Loucy (cell line): Measurements from ENCODE around the gene CZIB.

ENCODE experiments used
- H2AFZ ChIP-seq: fragments of 200-600 bp; sonication (generic); 2 replicates; pipeline ENCODE4 v1.6.0; 2016; ENCODE audit warnings: antibody characterized with exemption, mild to moderate bottlenecking, low read length, moderate library complexity
- H3F3A ChIP-seq: fragments of 200-600 bp; 2 replicates; pipeline ENCODE4 v1.6.0; 2016; ENCODE audit warnings: antibody characterized with exemption, low read depth, mild to moderate bottlenecking
- H3K27me3 ChIP-seq: fragments of 200-600 bp; sonication (generic); 2 replicates; pipeline ENCODE4 v1.6.1; 2014; ENCODE audit warnings: low read length, mild to moderate bottlenecking; ENCODE audit not compliant: insufficient read depth, poor library complexity, severe bottlenecking
- H3K36me3 ChIP-seq: fragments of 200-600 bp; sonication (generic); 2 replicates; pipeline ENCODE4 v1.6.1; 2016; ENCODE audit warnings: low read length; ENCODE audit not compliant: insufficient read depth
- H3K4me1 ChIP-seq: fragments of 200-600 bp; sonication (generic); 2 replicates; pipeline ENCODE4 v1.5.1; 2014; ENCODE audit warnings: low read length, mild to moderate bottlenecking; ENCODE audit not compliant: insufficient read depth, poor library complexity, severe bottlenecking
- H3K4me2 ChIP-seq: fragments of 200-600 bp; sonication (generic); 2 replicates; pipeline ENCODE4 v1.6.0; 2014; ENCODE audit warnings: antibody characterized with exemption, low read length, low read depth, mild to moderate bottlenecking; ENCODE audit not compliant: poor library complexity, severe bottlenecking
- H3K4me3 ChIP-seq: fragments of 200-600 bp; sonication (generic); 2 replicates; pipeline ENCODE4 v1.5.1; 2014; ENCODE audit warnings: low read length, mild to moderate bottlenecking, mixed read lengths; ENCODE audit not compliant: poor library complexity, severe bottlenecking
- H3K79me2 ChIP-seq: fragments of 200-600 bp; sonication (generic); 2 replicates; pipeline ENCODE4 v1.6.1; 2014; ENCODE audit warnings: low read length; ENCODE audit not compliant: insufficient read depth
- H3K9ac ChIP-seq: fragments of 200-600 bp; sonication (generic); 2 replicates; pipeline ENCODE4 v1.6.0; 2014; ENCODE audit warnings: mild to moderate bottlenecking, low read depth, low read length, moderate library complexity; ENCODE audit not compliant: poor library complexity, severe bottlenecking
- H3K9me2 ChIP-seq: fragments of 200-600 bp; sonication (generic); replicated peaks from 2 replicates; pipeline ENCODE4 v1.6.1; 2016; ENCODE audit warnings: low read depth, low read length, mixed read lengths
- H3K9me3 ChIP-seq: fragments of 200-600 bp; sonication (generic); 2 replicates; pipeline ENCODE4 v1.6.1; 2014; ENCODE audit warnings: mild to moderate bottlenecking, antibody characterized with exemption, low read length, low read depth; ENCODE audit not compliant: insufficient read depth
- H4K20me1 ChIP-seq: fragments of 200-600 bp; sonication (generic); 2 replicates; pipeline ENCODE4 v1.6.0; 2014; ENCODE audit warnings: antibody characterized with exemption, low read length, mild to moderate bottlenecking; ENCODE audit not compliant: insufficient read depth, poor library complexity, severe bottlenecking
- CTCF ChIP-seq: fragments of 200-600 bp; sonication (generic); conservative IDR thresholded peaks from 2 replicates; pipeline ENCODE4 v1.5.1; 2014; ENCODE audit warnings: mild to moderate bottlenecking, antibody characterized with exemption, low read length
- EZH2phosphoT487 ChIP-seq: fragments of 200-600 bp; IDR thresholded peaks from 2 replicates; pipeline ENCODE4 v1.6.1; 2018; ENCODE audit warnings: antibody characterized with exemption, mild to moderate bottlenecking, moderate library complexity, borderline replicate concordance

Gene CZIB

GRCh38 chr1:53180226-53180625, 40.2 kb downstream of the CZIB start:
- Histone ChIP-seq H3K27me3 (no peaks in the 10 kb centered on the region), H3K79me2 (no peaks in the 10 kb centered on the region), H3K9ac (no peak overlapping the region), H2AFZ (no peak overlapping the region), H3K9me3 (no peaks in the 10 kb centered on the region), H3K9me2 (no peaks in the 10 kb centered on the region), H3F3A (no peaks in the 10 kb centered on the region), H3K4me3 (no peak overlapping the region), H3K4me1 (no peaks in the 10 kb centered on the region), H3K36me3 (no peaks in the 10 kb centered on the region), H3K4me2 (no peak overlapping the region), H4K20me1 (no peaks in the 10 kb centered on the region)
- TF ChIP-seq EZH2phosphoT487 (no peak), CTCF (no peak)

- H3K4me1 ChIP-seq = no peaks in the 10 kb centered on the region
- H3K79me2 ChIP-seq = no peaks in the 10 kb centered on the region
- H4K20me1 ChIP-seq = no peaks in the 10 kb centered on the region
- H3K9ac ChIP-seq = no peak overlapping the region
- H3K9me3 ChIP-seq = no peaks in the 10 kb centered on the region
- H2AFZ ChIP-seq = no peak overlapping the region
- H3K4me2 ChIP-seq = no peak overlapping the region
- no peaks in the 10 kb centered on the region for H3K27me3 ChIP-seq
- H3F3A ChIP-seq = no peaks in the 10 kb centered on the region
- TF ChIP-seq CTCF (no peak), EZH2phosphoT487 (no peak)
- H3K9me2 ChIP-seq = no peaks in the 10 kb centered on the region
- no peak overlapping the region for H3K4me3 ChIP-seq
- no peaks in the 10 kb centered on the region for H3K36me3 ChIP-seq
Measured at GRCh38 chr1:53176452-53177208, 43.8 kb downstream of the CZIB start.

GRCh38 chr1:53174971-53175913, 45.2 kb downstream of the CZIB start:
- H3K36me3 ChIP-seq = no peaks in the 10 kb centered on the region
- no peaks in the 10 kb centered on the region for H3K79me2 ChIP-seq
- no peak overlapping the region for H3K9ac ChIP-seq
- H3F3A ChIP-seq = no peaks in the 10 kb centered on the region
- H3K9me3 ChIP-seq = no peaks in the 10 kb centered on the region
- H3K4me2 ChIP-seq = no peak overlapping the region
- no peaks in the 10 kb centered on the region for H3K4me1 ChIP-seq
- H2AFZ ChIP-seq = no peak overlapping the region
- no peaks in the 10 kb centered on the region for H3K9me2 ChIP-seq
- no peaks in the 10 kb centered on the region for H4K20me1 ChIP-seq
- TF ChIP-seq CTCF (no peak), EZH2phosphoT487 (no peak)
- H3K4me3 ChIP-seq = no peak overlapping the region
- no peaks in the 10 kb centered on the region for H3K27me3 ChIP-seq
